NCI-H774 (cell line): ENCODE results near the gene THBS1.

Experiments
- DNase-seq: peaks from one replicate; lab custom pipeline; 2025; lab: John Stamatoyannopoulos, UW

THBS1 gene

GRCh38 chr15:39573844-39574243, 7.0 kb upstream of the THBS1 start:
- DNase-seq: no peak

- no peak for DNase-seq
Observed at GRCh38 chr15:39574427-39574826, 6.5 kb upstream of the THBS1 start.

GRCh38 chr15:39575180-39575579, 5.7 kb upstream of the THBS1 start:
- no peak for DNase-seq

GRCh38 chr15:39578851-39579486, 1.9 kb upstream of the THBS1 start:
- DNase-seq: no peak

GRCh38 chr15:39579487-39580116, 1.3 kb upstream of the THBS1 start:
- peak; percentile 5 for DNase-seq

GRCh38 chr15:39580117-39580484, 778 bp upstream of the THBS1 start:
- DNase-seq: peak; percentile 76

GRCh38 chr15:39581242-39581792, 438 bp downstream of the THBS1 start:
- DNase-seq: no peak

GRCh38 chr15:39581793-39582285, 960 bp downstream of the THBS1 start:
- DNase-seq: no peak

GRCh38 chr15:39582286-39582976, 1.6 kb downstream of the THBS1 start:
- no peak for DNase-seq

GRCh38 chr15:39582977-39583595, 2.2 kb downstream of the THBS1 start:
- no peak for DNase-seq

GRCh38 chr15:39583596-39584265, 2.9 kb downstream of the THBS1 start:
- no peak for DNase-seq

- DNase-seq: no peak
Observed at GRCh38 chr15:39584266-39584659, 3.4 kb downstream of the THBS1 start.

- no peak for DNase-seq
Observed at GRCh38 chr15:39584662-39585388, 3.9 kb downstream of the THBS1 start.

GRCh38 chr15:39585389-39585841, 4.5 kb downstream of the THBS1 start:
- DNase-seq: no peak

GRCh38 chr15:39585871-39586301, 5.0 kb downstream of the THBS1 start:
- DNase-seq: no peak

GRCh38 chr15:39586387-39587095, 5.7 kb downstream of the THBS1 start:
- DNase-seq: no peak

GRCh38 chr15:39587096-39587721, 6.3 kb downstream of the THBS1 start:
- DNase-seq: no peak

- DNase-seq: no peak
Observed at GRCh38 chr15:39587731-39588530, 7.1 kb downstream of the THBS1 start.

GRCh38 chr15:39588531-39589192, 7.8 kb downstream of the THBS1 start:
- no peak for DNase-seq
